Stimulated activated CD4-positive, alpha-beta T cell treated with anti-CD3 and anti-CD28 coated beads, Interleukin-12 subunit alpha, Interleukin-12 subunit beta, amount 100 ng/mL, for 24 hours (primary cell): Measurements from ENCODE around the gene SMCHD1.

ENCODE experiments used
- DNase-seq, 2 experiments: peaks; one replicate each; pipeline ENCODE4 v3.0.0-alpha.2; 2020; ENCODE audit warnings: low read depth in 2 of 2

Gene SMCHD1

DNA sequence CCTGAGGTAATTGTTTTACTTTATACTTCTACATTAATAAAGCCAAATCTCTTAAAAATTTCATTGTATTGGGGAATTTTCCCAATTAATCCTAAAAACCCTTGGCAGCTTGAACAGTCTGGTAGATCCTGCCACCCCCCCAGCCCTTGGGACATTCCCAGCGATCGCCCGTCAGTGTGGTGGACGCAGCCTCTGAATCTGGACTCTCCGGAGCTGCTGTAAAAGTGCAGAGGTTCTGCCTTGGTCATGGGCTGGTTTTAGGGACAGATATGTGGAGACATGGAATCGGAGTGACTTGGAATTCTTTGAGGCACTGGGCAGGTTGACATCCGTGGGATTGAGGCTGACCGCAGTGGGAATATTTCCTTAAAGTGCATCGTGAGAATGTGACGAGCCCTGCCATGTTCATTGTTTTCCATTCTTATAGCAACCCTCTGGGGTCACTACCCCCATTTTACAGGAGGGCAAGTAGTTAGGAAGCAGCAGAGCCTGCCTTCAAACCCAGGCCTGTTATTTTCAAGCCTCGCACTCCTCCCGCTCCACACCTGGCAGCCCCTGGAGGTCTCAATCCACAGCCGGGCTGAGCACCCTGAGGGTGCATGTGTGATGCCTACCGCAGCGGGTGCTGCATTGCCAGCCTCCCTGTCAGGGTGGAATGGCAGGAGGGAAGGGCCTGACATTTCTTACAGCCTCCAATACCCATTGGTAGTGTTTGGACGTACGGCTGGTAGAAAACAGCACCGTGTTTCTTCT is 197.8 kb downstream of the SMCHD1 start:
- no peak for DNase-seq

DNA sequence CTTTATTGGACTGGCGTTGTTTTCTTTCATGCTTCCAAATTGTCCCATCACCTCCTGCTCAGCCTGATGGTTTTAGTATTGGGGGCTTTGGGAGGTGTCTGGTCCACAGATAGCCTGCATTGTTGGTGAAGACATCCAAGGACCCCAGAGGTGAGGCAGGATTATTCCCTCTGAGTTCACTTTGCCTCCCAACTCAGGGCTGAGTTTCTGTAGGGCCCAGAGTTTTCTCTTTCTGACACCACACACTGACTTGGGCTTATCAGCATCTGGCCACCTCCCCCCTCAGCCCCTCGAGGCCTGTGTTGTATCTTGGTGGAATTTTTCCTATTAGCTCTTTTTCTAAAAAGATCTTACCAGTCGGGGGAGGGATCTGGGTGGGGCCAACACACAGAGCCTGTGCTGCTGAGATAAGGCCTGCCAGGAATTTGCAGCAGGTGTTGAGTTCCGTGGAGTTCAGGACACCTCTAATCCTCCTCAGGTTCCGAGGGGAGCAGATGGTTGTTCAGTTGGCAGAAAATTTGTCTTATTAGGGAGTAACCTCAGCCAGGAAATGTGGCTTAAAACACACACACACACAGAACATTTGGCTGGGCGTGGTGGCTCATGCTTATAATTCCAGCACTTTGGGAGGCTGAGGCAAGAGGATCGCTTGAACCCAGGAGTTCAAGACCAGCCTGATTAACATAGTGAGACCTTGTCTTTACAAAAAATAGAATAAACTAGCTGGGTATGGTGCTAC is 198.6 kb downstream of the SMCHD1 start:
- DNase-seq = no peak
